ENCODE data around the gene GAPT. TPM values are rescaled to one million over a fixed set of nuclear protein-coding genes. Genes with fewer than 3 reads are reported as not detected.

GAPT gene
- total and polyA plus RNA-seq, 11 donors, result 0.09 to 1.4 (median 0.39) TPM; not detected in 3

- intact Hi-C loops (cut with DNase I), result no loop called here
- DNase-seq (no peak), ATAC-seq (no peak)
- 86 to 97% (median 92%) methylated on average over 1 of the region's 1 CpG for WGBS, 4 donors
- no peaks in the 10 kb centered on the region for H3K4me1 ChIP-seq
- TF ChIP-seq CTCF (IDR thresholded peaks at IDR 0.05) (no peak), POLR2A (IDR thresholded peaks at IDR 0.05) (no peak)
- peaks cover 0 to 8% (median 0%) of the 10 kb centered on the region in 9 donors for H3K27me3 ChIP-seq
- no peak overlapping the region for H3K4me3 ChIP-seq
- no peak overlapping the region for H3K27ac ChIP-seq
- no peaks in the 10 kb centered on the region for H3K36me3 ChIP-seq
- no peaks in the 10 kb centered on the region for H3K9me3 ChIP-seq
Measured at GRCh38 chr5:58482536-58482935, 8.7 kb upstream of the GAPT start.

GRCh38 chr5:58484505-58484904, 6.7 kb upstream of the GAPT start:
- intact Hi-C loops (cut with DNase I), result no loop called here
- Histone ChIP-seq H3K9me3 (no peaks in the 10 kb centered on the region), H3K4me1 (no peaks in the 10 kb centered on the region), H3K27me3 (peaks cover 0 to 9% (median 0%) of the 10 kb centered on the region in 9 donors), H3K4me3 (no peak overlapping the region), H3K27ac (no peak overlapping the region), H3K36me3 (no peaks in the 10 kb centered on the region)
- DNase-seq (no peak), ATAC-seq (no peak)
- TF ChIP-seq CTCF (IDR thresholded peaks at IDR 0.05) (no peak), POLR2A (IDR thresholded peaks at IDR 0.05) (no peak)
- WGBS, 4 donors, result 83 to 93% (median 87%) methylated on average over 4 of the region's 4 CpGs

GRCh38 chr5:58486290-58486689, 4.9 kb upstream of the GAPT start:
- WGBS, 4 donors, result 77 to 83% (median 81%) methylated on average over 1 of the region's 1 CpG
- H3K27me3 ChIP-seq, result peaks cover 0 to 13% (median 0%) of the 10 kb centered on the region in 9 donors
- TF ChIP-seq CTCF (IDR thresholded peaks at IDR 0.05) (no peak), POLR2A (IDR thresholded peaks at IDR 0.05) (no peak)

GRCh38 chr5:58490402-58491050, 709 bp upstream of the GAPT start:
- DNase-seq (no peak), ATAC-seq (no peak)
- H3K4me3 ChIP-seq, result no peak overlapping the region
- no peaks in the 10 kb centered on the region for H3K9me3 ChIP-seq
- no peaks in the 10 kb centered on the region for H3K36me3 ChIP-seq
- 68 to 76% (median 71%) methylated on average over 4 of the region's 4 CpGs for whole genome bisulfite sequencing, 4 donors
- H3K27me3 ChIP-seq, result peaks cover 0 to 21% (median 0%) of the 10 kb centered on the region in 9 donors
- peaks cover 0 to 8% (median 0%) of the 10 kb centered on the region in 12 donors for H3K4me1 ChIP-seq
- TF ChIP-seq POLR2A (IDR thresholded peaks at IDR 0.05), result no peak
- TF ChIP-seq CTCF (IDR thresholded peaks at IDR 0.05), result no peak
- peak overlapping the region in 1 of 12 donors; percentile 51 for H3K27ac ChIP-seq
- intact Hi-C loops (cut with DNase I), result loop anchor here in 4 of 10 donors (10.0 kb wide), 2 partner anchors 224 to 324 kb away; no protein-coding TSS in a partner anchor

More at GRCh38 chr5:58486290-58486689, 4.9 kb upstream of the GAPT start:
- H3K4me3 ChIP-seq, result no peak overlapping the region
- intact Hi-C loops (cut with DNase I), result no loop called here
- no peaks in the 10 kb centered on the region for H3K9me3 ChIP-seq
- no peak for DNase-seq
- no peak for ATAC-seq
- H3K4me1 ChIP-seq, result peaks cover 0 to 8% (median 0%) of the 10 kb centered on the region in 12 donors
- no peaks in the 10 kb centered on the region for H3K36me3 ChIP-seq
- H3K27ac ChIP-seq, result no peak overlapping the region

Data from heart left ventricle (tissue), 16 donors.